GM21717 (cell line): ENCODE measurements around the gene SYCP3.
"Not testable (repeated sequence)": the region's sequence is repeated elsewhere in the genome, so short reads cannot be mapped to it uniquely, and the experiment has no call there.

Source experiments
- ATAC-seq: cut with Tn5 transposase; IDR thresholded peaks from one replicate; pipeline ENCODE4 v1.9.1; 2021; ENCODE audit warnings: mild to moderate bottlenecking, moderate library complexity; ENCODE audit not compliant: unreplicated experiment

The SYCP3 gene

GRCh38 chr12:101761350-101761749, 22.1 kb upstream of the SYCP3 start:
- ATAC-seq = no peak

DNA sequence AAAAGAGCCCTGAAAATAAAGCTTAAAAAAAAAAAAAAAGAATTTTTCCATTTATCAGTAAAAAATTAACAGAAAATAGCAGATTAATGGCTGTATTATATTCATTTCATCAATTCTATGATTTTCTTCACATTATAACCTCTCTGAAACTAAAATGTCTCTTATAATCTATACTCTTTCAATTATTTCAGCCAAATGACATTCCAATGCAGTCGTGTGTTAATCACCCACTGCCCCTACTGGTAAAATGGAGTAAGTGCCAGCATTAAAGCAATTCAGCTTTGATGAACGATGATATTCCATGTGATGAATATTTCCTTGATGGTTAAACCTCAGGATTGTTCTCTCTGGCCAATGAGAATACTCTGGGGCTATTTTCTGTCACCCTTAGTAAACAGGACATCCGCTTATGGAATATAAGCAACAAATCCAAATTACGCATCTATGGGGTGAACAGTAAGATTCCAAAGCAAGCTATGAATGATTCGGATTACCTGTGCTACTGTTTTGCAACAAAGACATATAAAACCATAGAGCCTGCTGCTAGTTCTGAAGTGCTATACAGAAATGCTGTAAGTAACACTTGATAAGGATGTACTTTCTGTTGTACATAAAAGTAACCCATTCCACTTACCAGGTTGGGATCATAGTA, 20.3 kb upstream of the SYCP3 start:
- ATAC-seq = no peak

DNA sequence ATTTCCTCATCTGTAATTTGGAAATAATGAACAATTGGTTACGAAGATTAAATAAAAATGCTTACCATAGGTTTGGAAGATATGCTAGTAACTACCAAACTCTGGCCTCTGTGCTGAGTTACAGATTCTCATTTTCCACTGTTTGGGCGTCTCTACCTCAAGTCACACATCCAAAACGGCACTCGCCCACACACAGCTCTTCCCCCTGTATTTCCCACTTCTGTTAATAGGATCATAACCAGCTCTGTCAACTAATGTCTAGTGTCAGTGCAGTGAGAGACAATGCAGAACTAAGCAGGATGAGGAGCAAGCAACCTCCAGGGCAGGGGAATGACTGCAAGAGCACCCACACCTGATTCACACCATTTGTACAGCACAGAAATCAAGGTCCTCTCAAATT, 10.9 kb upstream of the SYCP3 start:
- ATAC-seq = no peak

DNA sequence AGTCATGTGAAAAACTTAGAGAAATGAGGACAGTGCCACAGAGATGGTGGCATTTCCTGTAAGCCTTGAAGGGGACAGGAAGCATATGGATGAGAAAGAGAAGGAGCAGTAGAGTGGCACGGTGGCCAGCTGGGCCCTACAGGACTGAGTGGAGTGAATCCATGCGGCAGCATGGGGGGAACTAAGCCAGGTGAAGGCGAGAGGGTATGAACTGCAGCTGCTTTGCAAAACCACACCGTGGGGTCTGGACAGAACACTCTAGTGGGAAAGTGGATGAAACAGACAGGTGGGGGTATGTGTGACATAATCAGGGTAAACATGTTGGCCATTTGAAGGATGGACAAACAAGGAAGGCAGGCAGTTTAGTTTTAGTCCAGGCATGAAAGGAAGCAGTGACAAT, 10.4 kb upstream of the SYCP3 start:
- no peak for ATAC-seq

DNA sequence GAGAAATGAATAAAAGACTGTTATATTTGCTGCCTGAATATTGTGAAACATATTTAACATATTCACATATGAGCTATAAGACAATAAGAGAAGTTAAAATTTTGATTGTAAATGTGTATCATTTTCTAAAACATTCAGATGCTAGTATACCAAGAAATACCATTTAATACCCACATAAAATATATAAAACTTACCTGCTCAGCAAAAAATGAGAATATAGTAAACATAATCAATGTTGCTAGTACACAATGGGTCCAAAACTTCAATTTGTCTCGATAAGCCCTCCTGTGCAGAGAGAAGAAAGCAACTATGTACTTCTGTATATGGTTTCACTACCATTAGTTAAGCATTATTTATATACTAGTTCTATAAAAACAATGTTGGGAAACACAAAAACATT, 9.6 kb upstream of the SYCP3 start:
- ATAC-seq = no peak

- no peak for ATAC-seq
Observed at GRCh38 chr12:101747697-101748096, 8.4 kb upstream of the SYCP3 start.

DNA sequence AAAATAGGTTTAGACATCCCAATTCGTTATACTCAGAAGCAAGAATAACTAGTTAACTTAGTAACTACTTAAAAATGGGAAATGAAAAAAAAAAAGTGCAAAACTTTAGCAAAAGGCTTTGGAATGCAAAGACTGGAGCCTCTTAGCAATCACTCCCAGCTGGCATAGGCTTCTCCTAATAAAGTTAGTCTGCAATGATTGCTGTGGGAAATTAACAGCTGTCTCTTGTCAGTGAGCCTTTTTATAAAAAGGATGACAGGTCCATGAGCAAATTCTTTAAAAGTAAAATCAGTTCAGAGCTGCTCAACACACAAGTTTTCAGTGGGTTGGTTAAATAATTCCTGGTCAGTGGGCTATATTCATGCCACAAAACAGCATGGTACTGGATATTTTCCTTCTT, 7.4 kb upstream of the SYCP3 start:
- no peak for ATAC-seq

DNA sequence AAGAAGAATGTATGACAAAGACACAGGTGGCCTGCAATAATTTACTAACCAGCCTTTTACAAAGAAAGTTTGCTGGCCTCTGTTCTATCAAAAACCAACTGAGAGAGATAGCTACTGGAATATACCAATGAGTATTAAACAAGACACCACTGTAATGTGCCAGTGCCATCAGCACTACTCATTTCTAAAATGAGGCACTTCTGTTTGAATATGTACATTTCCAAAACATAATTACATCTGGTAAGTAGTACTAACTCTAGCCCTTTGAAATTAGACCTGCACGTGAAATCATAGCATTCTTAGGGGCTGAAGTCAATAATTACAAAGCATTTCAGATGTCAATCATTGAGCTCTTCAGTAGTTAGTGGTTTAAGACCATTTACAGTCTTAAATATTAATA, 6.9 kb upstream of the SYCP3 start:
- ATAC-seq = no peak

DNA sequence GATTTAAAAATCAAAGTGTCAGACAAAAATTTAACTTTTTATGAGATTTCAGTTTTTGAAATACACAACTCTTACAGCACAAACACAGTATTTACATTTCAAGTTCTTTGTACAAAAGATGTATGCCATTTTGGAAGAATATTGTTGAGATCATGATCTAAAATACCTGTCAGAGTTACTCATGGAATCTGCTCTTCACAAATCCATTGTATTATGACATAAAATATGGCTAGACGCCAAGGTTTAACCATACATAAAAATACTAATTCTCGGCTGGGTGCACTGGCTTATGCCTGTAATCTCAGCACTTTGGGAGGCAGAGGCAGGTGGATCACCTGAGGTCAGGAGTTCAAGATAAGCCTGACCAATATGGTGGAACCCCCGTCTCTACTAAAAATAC, 6.2 kb upstream of the SYCP3 start:
- ATAC-seq = no peak

- ATAC-seq = peak; percentile 87
Observed at GRCh38 chr12:101743724-101744472, 4.6 kb upstream of the SYCP3 start.

DNA sequence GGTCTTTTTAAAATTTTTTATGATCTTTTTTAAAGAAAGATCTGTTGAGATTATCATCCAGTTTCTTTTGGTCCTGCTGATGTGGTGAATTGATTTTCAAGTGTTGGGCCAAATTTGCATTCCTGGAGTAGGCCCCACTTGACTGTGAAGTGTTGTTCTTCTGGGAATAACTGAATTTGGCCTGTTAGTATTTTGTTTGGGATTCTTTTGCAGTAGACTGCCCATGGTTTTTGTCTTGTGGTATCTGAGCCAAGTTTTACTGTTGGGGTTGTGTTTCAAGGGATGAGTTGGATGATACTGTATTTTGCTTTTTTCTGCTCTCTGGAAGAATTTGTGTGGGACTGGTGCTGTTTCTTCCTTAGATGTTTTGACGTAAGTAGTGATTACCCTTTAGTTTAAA, 4.0 kb upstream of the SYCP3 start:
- no peak for ATAC-seq

- no peak for ATAC-seq
Observed at GRCh38 chr12:101740980-101741379, 1.7 kb upstream of the SYCP3 start.

DNA sequence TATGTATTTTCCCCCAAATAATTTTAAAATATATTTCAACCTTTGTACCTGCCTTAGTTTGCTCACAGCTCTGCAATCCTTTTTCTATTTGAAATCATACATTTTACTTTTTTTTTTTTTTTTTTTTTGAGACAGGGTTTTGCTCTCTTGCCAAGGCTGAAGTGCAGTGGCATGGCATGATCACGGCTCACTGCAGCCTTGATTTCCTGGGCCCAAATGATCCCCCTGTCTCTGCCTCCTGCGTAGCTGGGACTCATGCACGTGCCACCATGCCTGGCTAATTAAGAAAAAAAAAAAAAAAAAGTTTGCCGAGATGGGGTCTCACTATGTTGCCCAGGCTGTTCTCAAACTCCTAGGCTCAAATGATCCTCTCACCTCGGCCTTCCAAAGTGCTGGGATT, 1.3 kb upstream of the SYCP3 start:
- no peak for ATAC-seq

DNA sequence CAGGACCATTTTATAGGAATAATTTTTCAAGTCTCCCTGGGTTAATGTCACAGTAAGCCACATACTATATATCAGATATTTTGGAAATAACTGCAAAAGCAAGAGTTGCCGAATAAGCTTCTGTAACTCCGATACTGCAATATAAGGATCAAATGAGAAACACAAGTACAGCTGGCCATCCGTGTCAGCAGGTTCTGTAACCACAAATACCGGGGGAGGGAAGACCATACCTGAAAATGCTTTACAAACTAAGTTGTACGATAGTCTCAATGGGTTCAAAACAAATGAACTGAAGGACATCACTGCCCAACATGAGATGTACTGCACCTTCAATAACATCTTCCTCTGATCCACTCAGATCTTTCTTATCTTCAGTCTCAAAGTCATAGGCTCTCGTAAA, 1.8 kb downstream of the SYCP3 start:
- no peak for ATAC-seq

GRCh38 chr12:101734482-101734881, 4.8 kb downstream of the SYCP3 start:
- not testable (repeated sequence) for ATAC-seq

- ATAC-seq = no peak
Observed at GRCh38 chr12:101733166-101733565, 6.1 kb downstream of the SYCP3 start.

DNA sequence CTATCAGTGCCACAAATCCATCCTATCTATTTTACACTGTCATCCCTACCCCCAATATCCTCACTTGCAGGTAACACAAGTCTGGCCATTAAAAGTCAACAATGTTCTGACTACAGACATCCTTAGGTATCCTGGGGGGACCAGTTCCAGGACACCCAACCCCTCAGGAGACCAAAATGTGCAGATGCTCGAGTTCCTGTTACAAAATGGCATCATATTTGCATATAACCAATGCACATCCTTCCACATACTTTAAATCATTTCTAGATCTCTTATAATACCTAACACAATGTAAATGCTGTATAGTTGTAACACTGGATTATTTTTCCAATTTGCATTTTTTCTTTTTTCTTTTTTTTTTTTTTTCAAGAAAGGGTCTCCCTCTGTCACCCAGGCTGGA, 6.9 kb downstream of the SYCP3 start:
- ATAC-seq = no peak

GRCh38 chr12:101729842-101730241, 9.4 kb downstream of the SYCP3 start:
- ATAC-seq = no peak

DNA sequence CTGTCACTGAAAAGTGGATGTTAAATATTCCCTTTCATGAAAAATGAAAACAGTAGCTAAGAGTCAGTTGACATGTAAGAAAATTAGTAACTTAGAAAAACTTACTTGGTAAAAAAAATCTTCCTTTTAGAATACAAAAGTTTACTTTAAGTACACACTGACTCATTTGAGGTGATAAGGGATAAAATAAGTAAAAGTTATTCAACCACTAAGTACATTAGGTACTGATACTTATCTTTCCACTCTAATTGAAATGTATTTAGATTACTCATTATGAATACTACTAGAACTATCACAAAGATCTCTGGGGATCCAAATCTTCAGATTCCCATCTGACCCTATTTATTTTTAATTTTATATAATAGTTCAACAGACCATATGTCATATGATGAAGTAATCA, 12.2 kb downstream of the SYCP3 start:
- no peak for ATAC-seq

GRCh38 chr12:101722392-101722791, 16.9 kb downstream of the SYCP3 start:
- no peak for ATAC-seq

GRCh38 chr12:101720118-101720517, 19.1 kb downstream of the SYCP3 start:
- no peak for ATAC-seq

GRCh38 chr12:101719566-101719965, 19.7 kb downstream of the SYCP3 start:
- ATAC-seq = no peak
